NCI-H1105 (cell line): ENCODE data around the gene FBXO24.

Experiments
- DNase-seq: peaks from one replicate; lab custom pipeline; 2025; lab: John Stamatoyannopoulos, UW

Gene FBXO24

DNA sequence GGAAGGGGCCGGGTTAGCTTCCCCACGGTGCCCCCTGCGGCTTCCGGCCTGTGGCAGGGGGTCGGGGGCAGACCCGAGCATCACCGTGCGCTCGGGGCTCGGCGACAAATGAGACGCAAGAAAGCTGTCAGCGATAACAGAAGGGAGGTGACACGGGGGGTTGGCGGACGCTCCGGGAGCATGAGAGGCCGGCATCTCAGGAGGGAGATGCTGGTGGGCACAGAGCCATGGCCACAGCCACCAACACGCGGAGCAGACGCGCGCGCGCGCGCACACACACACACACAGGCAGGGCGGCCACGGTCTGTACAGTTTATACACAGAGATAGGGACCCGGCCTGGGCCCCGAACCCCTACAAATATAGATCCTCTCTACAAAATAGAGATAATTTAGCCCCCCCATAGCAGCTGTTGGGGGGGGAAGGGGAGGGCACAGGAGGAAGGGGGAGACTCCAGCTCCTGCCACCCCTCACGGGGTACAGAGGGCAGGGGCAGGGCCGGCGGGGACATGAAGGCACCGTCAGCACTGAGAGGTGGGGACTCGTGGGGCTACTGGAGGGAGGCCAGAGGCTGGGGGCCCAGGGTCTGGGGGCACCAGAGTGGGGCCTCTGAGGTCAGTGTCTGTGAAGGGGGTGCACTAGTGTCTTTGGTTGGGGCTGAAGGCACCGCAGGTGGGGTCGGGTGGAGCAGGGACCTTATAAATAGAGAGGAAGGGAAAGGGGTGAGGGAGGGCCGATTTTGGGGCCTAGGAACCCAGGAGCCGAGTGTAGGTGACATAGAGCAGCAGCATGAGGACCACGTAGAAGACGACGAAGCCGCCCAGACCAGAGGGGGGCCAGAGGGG lies 11.5 kb upstream of the FBXO24 start:
- DNase-seq = no peak

DNA sequence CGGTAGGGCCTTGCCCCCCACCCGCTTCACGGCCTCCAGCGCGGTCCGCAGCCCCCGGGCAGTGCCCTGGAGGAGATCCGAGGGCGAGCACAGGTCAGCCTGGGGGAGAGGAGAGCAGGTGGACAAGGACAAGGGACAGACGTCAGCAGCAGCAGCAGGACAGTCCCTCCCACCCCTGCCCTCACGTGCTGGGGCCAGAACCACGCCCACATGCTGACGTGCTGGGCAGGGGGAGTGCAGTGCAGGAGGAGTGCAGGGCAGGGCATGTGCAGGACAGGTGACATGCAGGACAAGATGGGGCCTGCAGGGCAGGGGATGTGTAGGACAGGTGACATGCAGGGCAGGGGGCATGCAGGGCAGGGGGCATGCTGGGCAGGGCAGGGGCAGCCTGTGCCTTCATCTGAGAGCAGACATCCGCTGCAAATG lies 10.9 kb upstream of the FBXO24 start:
- DNase-seq = no peak

DNA sequence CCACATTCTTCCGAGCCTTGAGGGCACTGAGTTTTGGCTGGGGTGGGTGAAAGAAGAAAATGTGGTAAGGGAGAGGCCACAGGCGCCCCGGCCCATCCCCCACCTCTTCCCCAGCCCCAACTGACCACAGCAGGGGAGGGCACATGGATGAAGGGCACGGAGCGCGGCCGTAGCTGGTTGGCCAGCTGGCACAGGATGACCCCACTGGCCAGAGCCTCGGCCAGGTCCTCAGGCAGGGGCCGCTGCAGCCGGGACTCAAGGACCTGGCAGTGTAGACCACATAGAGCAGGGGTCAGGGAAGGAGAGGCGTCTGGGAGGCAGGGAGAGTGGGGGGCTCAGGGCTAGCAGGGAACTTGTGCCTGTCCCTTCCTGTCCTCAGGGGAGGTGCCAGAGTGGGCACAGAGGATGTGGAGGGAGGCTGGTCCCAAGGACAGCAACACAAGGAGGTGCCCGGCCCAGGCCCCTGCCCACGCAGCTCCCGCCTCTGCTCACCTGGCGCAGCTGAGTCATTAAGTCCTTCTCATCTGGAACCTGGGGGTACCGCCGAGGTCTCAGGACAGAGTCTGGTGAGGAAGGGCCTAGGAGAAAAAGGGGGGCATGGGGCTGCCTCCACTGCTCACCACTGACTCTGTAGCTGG lies 10.3 kb upstream of the FBXO24 start:
- DNase-seq = no peak

DNA sequence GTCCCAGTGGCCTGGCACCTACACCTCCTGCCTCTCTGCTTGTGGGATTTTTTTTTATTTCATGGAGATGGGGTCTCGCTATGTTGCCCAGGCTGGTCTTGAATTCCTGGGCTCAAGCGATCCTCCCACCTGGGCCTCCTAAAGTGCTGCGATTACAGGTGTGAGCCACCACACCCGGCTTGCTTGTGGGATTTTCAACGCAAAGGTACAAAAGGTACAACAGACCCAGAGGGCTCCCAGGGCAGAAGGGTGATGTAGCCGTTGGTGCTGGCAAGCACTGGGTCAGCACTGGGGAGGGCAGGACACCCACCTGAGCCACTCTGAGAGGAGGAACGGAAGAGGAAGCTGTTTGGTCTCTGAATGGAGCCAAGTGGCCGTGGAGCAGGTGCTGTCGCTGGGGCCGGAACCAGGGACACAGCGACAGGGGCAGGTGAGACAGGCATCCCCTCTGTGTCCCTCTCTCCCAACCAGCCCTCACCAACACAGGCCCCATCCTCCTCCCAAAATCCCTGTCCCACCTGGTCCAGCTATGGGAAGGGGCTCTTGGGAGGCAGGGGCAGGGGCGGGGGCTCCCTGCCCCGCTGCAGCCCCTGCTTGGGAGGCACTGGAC lies 9.6 kb upstream of the FBXO24 start:
- DNase-seq = no peak

DNA sequence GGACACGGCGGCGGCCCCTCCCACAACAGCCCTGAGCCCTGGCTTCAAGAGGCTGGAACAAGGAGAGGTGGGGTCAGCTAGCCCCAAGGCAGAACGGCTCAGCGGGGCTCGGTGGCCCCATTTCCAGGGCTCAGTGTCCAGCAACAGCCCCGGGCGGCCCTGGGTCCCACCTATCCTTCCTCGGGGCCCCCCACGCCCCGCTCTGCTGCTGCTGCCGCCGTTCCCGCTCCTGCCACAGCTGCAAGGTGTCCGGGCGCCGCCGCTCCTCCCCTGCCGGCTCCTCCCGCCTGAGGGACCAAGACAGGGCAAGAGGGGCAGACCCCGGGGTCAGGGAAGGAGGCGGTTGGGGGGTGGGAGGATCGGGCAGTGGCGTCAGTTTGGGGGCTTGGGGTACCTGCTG lies 9.0 kb upstream of the FBXO24 start:
- DNase-seq = no peak

DNA sequence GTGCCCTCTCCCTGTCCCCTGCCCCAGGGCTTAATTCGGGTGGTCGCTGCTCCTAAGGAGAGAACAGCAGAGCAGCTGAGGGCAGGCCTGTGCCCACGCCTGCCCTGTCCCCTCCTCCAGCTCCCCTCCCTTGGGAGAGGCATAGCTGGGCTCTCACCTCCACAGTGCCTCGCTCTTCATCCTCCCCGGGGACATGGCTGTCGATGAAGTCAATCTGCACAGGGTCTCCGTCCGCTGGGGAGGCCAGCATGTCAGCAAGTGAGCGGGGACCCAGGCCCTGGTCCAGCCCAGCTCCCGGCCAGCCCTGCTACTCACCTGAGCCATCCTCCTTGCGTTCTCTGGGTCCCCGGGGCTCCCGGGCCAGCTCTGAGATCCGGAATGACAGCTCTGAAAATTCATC lies 8.6 kb upstream of the FBXO24 start:
- DNase-seq = no peak

DNA sequence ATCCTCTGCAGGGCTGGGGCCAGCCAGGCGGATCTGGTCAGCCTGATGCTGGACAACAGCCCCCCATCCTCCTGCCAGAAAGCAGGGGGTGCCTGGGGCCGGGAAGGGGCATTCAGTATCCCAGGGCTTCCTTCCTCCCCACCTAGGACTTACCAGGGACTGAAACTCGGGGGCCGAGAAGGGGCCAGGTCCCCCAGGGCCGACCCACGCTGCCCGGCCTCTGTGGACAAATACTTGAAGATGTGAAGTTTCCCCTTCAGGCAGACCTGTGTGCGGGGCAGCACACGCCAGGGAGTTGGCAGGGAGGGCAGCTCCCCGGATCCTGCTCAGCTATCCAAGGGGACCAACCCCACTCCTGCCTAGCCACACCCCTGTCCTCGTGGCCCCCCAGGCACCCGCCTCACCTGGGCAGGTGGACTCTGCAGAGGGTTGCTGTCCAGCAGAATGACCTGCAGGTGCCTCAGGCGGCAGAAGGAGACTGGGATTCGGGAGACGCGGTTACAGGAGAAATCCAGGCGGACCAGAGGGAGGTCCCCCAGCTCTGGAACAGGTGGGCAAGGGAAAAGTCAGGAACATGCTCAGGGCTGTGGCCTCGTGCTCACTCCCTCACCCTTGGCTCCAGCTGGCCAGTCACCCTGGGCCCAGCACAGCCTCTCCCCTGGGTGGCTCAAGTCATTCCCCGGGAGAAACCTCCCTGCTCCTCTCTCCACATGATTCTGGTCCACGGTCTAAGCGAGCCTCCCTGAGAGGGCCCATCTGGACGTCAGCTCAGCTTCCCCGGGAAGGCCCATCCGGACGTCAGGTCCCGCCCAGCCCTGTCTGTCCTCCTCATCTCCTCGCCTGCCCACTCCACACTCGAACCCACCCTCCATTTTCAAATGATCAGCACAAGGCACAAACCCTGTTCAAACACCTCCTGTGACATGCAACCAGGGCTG lies 7.6 kb upstream of the FBXO24 start:
- no peak for DNase-seq

DNA sequence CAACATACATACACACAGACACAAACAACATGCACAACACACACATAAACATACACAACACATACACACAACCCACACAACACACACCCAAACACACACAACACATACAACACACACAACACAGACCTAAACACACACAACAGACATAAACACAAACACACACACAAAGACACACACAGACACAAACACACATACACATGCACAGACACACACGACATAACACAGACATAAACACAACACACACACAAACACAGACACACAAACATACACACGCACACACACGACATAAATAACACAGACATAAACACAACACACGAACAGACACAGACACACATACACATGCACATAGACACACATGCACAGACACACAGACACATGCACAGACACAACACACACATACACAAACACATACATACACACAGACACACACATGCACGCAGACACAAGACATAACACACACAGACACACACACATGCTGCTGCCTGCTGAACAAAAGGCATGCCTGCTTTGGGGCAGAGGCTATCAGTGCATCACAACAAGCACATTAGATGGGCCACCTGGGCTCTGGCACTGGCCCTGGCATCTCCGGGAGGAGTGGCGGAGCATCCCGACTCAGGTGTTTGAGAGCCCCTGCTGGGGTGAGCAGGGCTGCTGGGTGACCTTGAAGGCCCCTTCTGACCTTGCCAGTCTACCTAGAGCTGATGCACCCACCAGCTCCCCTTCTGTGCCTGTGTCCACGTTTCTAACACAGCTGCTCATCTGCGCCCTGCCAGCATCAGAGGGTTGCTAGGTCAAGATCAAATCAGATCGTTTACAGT lies 5.5 kb upstream of the FBXO24 start:
- no peak for DNase-seq

DNA sequence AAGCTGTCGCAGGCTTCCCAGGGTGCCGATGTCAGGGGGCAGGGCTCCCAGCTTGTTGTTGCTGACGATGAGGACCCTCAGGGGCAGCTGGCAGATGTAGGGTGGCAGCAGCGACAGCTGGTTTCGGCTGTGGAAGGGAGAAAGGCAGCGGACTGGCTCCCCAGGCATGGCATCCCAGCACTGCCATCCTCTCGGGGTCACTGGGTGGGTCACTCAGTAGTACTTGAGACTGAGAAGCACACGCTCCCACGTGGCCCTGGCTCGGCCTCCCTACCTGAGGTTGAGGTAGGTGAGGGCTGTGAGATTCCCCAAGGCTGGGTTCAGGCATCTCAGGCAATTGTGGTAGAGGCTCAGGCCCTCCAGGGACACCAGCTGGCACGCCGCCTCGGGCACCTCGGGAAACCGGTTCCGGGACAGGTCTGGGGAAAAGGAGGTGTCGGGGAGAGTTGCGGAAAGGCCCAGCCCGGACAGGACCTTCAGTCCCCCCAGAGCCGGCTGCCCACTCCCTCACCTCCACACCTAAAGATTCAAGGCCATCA lies 4.0 kb upstream of the FBXO24 start:
- DNase-seq = no peak

DNA sequence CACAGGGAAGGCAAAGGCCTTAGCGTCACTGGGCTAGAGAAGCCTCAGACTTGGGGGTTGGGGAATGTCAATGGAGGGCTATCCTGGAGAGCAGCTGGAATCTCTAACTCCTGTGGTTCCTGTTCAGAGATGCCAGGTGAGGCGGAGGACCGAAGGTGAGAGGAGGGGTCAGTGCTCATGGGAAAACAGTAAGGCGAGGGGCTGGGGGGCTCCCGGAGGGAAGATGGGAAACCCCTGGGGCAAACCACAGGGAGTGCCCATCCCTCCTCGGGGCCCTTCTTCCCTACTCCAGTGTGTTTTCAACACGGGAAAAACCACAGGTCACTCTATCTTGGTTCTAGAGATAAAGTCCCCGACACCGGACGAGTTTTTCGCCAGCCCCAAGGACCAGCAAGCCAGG lies 3.5 kb upstream of the FBXO24 start:
- DNase-seq = no peak

DNA sequence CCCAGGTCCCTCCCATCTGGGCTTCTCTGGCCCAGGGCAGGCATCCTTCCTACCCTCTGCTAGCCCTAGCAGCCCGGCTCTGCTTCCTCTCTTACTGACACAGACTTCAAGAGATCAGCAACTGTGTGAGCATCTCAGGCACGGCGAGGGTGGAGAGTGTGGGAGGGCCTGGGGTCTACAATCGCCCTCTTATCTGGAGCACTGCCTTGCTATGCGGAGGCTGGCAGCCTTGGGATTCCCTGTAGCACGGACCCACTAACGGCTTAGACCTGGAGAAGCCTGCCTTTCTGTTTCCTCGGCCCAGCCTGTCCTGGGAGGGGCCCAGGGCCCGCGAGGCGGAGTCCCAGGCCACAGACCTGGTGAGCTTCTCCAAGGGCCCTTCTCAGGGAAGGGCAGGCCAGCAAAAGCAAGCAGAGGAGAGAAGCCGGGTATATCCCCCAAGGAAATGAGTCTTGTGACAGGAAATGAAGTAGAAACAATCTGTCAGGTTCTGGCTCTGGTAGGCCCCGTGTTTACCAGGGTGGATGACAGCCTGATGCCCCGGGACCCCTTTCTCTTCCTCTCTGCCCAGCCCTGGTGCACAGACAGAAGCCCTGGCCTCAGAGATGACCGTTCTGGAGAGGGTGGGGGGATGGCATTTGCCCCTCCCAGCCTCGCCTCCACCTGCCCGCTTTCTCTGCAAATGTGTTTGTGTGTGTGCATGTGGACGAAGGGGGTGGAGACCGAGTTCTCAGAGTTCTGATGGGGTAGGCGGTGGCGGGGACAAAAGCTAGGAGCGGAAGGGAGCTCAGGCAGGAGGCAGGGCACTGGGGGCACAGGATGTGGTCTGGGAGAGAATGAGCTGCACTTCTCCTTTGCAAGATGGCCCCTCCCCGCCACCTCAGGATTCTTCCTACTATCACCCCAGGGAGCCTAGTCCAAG lies 2.7 kb upstream of the FBXO24 start:
- DNase-seq = no peak

DNA sequence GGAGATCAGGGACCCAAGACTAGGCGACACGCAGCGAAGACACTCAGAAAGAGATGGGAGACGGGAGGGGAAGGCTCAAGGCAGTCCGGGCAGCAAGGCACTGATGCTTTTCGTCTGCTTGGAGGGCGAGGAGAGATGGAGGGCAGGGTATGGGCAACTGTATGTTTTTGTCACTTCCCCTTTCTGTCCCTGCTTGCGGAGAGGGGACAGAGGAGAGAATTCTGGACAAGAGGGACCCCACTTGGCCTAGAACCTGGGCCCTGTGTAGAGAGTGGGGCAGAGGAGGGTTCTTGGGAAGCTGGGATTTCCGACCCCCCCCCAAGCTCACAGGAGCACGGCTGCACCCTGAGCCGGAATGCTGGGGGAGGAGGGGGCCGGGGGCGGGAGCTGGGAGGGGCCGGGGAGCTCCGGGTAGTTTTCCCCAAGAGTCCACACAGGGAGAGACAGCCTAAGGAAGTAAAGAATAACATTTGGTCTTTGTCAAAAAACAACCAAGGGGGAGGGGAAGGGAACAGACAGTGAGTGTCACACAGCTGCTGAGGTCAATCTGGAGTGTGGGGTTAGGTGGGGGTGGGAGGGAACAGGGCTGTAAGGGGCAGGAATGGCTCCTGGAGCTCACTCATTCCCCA lies 2.0 kb upstream of the FBXO24 start:
- no peak for DNase-seq

DNA sequence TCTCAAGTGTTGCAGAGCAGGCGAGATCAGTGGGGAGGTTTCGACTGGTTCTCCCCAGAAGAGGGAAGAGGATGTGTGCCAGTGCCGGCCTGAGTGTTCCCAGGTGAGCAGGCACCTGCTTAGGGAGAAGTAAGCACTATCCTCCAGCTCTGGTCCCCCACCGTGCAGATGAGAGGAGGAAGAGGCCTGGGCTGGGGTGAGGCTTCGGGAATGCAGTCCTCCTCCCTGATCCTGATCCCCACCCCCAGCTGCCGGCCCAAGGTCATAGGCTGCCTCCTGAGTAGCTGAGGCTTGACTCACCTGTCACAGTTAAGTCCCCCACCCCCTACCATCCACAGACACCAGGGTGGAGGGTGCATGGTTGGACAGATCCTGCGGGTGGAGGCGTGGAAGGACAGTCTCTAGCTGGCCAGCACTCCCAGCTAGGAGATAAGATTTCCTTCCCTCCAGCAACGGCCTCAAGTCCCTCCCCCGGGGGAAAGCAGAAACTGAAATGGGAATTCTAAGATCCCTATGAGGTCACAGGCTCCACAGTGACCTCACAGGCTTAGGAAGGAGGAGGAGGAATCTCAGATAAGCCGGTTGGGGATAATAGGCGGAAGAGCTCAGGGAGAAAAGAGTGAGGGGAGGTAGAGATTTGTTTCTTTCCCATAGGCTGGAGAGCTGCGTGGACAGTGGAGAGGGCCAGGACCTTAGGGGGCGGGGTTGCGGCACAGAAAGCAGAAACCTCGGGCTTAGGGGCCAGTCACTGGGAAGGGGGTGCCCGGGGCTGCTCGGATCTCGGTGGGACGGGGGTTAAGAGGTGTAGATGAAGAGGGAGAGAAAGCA lies 1.2 kb upstream of the FBXO24 start:
- no peak for DNase-seq

DNA sequence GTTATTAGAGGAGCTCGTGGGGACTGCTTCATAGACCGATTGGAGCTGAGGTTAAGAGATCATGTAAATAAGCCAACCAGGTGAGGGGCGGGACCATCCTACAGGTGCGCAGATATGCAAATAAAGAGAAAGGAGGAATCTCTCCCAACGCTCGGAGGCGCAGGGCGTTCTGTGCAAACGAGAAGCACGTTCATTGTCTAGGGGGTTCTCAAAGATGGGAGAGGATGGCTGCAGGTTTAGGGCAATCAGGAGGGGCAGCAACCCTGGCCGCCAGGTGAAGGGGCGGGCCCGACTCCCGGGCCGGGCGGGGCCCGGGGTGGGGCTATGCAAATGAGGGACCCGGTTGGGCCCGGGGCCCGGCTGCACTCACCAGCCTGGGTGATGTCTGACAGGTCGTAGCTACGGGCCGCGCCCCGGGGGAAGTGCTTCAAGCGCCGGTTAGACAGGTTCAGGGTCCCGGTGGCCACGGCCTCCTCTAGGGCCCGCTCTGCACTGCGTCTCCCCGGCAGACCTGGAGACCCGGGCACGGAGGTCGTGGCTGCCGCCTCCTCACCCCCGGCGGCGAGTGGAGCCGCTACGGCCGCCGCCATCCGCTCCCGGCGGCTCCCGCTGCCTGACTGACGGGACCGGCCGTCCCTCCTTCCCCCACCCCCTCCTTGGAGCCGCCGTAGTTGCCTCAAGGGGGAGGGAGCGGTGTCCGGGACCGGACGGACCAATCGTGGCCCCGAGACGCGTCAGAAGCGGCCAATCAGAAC lies 440 bp upstream of the FBXO24 start, which contains the start of gene LRCH4:
TSS of gene LRCH4 (minus strand) at position 619 of the 755 bp plus-strand sequence. CDS start at position 590, 29 bp downstream.
- peak; percentile 45 for DNase-seq

DNA sequence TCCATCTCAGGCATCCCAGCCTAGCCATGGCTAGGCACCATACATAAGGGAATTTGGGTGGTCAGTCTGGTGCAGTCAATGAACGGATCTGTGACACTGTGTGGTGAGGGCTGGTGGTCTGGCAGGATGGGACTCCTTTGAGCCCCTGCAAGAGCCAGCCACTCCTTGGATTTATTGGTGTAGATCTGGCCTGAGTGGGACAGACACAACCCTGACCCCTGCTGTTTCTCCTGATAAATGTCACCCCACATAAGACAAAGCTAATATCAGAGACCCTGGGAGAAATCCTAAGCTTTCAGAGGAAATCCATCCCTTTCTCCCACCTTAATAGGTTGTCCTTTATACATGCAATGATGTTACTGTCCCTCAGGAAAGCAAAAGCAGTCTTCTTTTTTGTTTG lies 2.3 kb downstream of the FBXO24 start:
- no peak for DNase-seq

DNA sequence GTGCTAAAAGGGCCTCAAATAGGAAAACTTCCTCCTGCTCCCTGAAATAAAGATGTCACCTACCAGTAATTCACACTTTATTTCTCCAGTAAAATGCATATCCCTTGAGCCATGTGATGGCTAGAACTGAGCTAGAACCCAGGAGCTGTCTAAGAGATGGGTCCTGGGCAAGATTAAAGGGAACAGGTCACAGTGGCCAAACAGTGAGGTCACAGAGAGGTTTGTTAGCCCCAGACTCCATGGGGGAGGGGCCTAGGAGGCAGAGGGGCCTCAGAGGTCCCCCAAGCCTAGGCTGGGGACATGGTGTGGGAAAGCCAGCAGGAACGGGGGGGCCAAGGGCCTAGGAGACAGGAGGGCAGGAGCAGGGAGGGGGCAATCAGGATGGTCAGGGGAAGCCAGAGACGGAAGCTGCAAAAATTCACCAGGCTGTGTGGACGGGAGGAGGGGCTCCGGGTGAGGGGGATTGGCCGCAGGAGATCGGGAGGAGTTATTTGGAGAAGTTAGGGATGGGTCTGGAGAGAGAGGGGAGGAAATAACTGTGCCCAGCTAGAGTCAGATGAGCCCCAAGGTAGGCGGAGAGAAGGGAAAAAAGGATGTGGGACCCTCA lies 3.3 kb downstream of the FBXO24 start:
- DNase-seq = no peak

DNA sequence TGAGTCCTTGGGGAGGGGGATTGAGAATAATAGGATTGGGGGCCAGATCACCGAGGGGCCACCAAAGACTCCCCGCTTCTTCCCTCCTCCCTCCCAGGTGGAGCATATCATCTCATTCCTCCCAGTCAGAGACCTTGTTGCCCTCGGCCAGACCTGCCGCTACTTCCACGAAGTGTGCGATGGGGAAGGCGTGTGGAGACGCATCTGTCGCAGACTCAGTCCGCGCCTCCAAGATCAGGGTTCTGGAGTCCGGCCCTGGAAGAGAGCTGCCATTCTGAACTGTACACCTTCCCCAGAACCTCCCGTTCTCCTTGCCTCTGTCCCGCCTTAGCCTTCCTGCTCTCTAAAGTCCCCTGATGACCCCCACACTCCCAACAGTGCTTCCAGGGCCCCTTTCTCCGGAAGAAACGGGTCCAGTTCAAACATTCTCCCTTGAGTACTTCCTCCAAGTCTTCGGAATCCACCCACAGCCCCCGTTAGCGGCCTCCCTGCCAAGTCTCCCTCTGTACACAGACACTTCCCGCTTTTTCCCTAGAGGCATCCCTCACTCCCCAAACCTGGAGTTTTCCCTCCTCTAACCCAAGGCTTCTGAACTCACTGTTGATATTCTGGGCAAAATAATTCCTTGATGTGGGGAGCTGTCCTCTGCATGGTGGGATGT lies 4.1 kb downstream of the FBXO24 start:
- no peak for DNase-seq
